Measurements from ENCODE around the gene MAP7.

The MAP7 gene

DNA sequence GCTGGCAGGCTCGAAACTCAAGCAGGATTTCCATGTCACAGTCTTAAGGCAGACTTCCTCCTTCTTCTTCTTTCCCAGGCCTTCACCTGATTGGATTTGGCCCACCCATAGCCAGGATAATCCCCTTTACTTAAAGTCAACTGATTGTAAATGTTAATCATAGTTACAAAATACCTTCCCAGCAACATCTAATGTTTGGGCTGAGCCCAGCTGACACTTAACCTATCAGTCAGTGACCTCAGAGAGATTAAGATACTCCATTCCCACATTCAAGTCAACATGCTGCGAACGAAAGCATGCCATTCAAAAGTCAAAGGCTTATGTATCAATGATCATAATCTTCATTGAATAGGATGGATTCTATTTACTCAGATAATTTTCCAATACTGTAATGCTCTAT is 16.0 kb downstream of the MAP7 start:
- no peak for DNase-seq (ENCODE audit: low spot score)
- TF ChIP-seq, protein P1, sequence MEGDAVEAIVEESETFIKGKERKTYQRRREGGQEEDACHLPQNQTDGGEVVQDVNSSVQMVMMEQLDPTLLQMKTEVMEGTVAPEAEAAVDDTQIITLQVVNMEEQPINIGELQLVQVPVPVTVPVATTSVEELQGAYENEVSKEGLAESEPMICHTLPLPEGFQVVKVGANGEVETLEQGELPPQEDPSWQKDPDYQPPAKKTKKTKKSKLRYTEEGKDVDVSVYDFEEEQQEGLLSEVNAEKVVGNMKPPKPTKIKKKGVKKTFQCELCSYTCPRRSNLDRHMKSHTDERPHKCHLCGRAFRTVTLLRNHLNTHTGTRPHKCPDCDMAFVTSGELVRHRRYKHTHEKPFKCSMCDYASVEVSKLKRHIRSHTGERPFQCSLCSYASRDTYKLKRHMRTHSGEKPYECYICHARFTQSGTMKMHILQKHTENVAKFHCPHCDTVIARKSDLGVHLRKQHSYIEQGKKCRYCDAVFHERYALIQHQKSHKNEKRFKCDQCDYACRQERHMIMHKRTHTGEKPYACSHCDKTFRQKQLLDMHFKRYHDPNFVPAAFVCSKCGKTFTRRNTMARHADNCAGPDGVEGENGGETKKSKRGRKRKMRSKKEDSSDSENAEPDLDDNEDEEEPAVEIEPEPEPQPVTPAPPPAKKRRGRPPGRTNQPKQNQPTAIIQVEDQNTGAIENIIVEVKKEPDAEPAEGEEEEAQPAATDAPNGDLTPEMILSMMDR (IDR thresholded peaks at IDR 0.05; ENCODE audit: extremely low read depth, insufficient read depth, missing control alignments): no peak
- in situ Hi-C loops (cut with MboI; ENCODE audit: low pct_unique_long_range_greater_than_20kb, low sequenced_read_pairs, unreplicated experiment): no loop called here

DNA sequence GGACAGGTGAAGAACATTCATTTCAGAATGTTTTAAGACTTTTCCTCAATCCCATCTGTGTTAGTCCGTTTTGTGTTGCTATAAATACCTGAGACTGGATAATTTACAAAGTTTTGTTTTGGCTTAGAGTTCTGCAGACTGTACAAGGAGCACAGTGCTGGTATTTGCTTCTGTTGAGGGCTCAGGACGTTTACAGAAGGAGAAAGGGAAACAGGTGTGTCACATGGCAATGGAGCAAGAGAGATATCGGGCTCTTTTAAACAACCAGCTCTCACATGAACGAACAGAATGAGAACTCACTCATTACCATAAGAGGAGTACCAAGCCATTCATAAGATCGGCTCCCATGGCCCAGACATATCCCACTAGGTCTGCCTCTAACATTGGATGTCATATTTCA is 16.7 kb downstream of the MAP7 start:
- TF ChIP-seq, protein P1 (IDR thresholded peaks at IDR 0.05; ENCODE audit: extremely low read depth, insufficient read depth, missing control alignments): no peak
- no peak for DNase-seq (ENCODE audit: low spot score)
- in situ Hi-C loops (cut with MboI; ENCODE audit: low pct_unique_long_range_greater_than_20kb, low sequenced_read_pairs, unreplicated experiment): no loop called here

- TF ChIP-seq, protein P1 (IDR thresholded peaks at IDR 0.05; ENCODE audit: extremely low read depth, insufficient read depth, missing control alignments): no peak
- no peak for DNase-seq (ENCODE audit: low spot score)
- in situ Hi-C loops (cut with MboI; ENCODE audit: low pct_unique_long_range_greater_than_20kb, low sequenced_read_pairs, unreplicated experiment): no loop called here
Observed at GRCh38 chr6:136532030-136532429, 18.2 kb downstream of the MAP7 start.

DNA sequence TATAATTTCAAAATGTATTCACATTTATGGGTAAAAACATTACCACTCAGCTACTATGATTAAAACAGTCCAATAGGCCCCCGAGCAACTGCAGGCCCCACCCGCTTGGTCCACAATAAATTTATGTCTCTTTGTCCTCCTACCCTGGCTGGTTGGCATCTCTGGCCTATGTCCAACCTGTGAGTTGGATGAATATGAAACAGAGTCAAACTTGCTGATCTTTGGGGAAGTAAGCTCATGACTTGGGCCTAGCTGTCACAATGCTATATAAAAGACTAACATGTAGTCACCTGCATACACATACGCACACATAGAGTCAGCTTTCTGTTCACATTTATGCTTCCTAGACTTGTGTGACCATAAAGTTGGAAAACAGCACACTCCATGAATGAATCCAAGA is 20.5 kb downstream of the MAP7 start:
- no peak for DNase-seq (ENCODE audit: low spot score)
- in situ Hi-C loops (cut with MboI; ENCODE audit: low pct_unique_long_range_greater_than_20kb, low sequenced_read_pairs, unreplicated experiment): no loop called here
- TF ChIP-seq, protein P1 (IDR thresholded peaks at IDR 0.05; ENCODE audit: extremely low read depth, insufficient read depth, missing control alignments): no peak

GRCh38 chr6:136528477-136528876 is 21.7 kb downstream of the MAP7 start:
- no peak for DNase-seq (ENCODE audit: low spot score)
- in situ Hi-C loops (cut with MboI; ENCODE audit: low pct_unique_long_range_greater_than_20kb, low sequenced_read_pairs, unreplicated experiment): no loop called here
- TF ChIP-seq, protein P1 (IDR thresholded peaks at IDR 0.05; ENCODE audit: extremely low read depth, insufficient read depth, missing control alignments): no peak

DNA sequence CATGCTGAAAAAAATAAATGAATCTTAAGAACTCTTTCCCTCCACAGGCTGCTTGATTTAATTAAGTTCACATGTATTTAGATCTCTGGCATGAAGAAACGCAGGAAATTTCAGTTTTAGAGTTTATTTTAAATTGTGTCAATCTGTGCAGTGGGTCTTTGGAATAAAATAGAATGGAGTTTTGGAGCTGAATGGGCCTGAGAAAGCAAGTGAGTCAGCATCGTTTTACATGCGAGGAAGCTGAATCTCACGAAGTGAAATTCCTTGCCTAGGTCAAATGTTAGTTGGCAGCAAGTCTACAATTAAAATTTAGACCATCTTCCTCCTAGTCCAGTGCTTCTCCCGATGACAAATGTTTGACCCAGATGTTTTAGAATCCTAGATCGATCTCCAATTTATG is 22.4 kb downstream of the MAP7 start:
- DNase-seq (ENCODE audit: low spot score): no peak
- in situ Hi-C loops (cut with MboI; ENCODE audit: low pct_unique_long_range_greater_than_20kb, low sequenced_read_pairs, unreplicated experiment): no loop called here
- TF ChIP-seq, protein P1 (IDR thresholded peaks at IDR 0.05; ENCODE audit: extremely low read depth, insufficient read depth, missing control alignments): no peak

DNA sequence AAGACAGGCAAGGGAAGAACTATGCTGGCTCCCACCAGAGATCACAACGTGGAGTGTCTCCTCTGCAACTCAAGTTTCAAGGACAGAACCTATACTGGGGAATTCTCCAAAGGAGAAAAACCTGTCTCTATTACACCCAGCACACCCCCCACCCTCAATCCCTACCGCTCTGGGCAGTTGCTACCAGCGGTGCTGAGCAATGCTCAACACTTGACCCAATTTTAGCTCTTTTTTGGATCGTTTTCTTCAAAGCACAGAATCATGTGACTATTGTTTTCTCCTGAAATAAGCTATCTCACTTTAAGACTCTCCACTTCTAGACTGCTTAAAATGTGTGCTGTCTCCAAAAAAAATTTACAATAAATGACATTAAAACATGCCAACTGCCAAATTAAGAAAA is 23.3 kb downstream of the MAP7 start:
- DNase-seq (ENCODE audit: low spot score): no peak
- TF ChIP-seq, protein P1 (IDR thresholded peaks at IDR 0.05; ENCODE audit: extremely low read depth, insufficient read depth, missing control alignments): no peak
- in situ Hi-C loops (cut with MboI; ENCODE audit: low pct_unique_long_range_greater_than_20kb, low sequenced_read_pairs, unreplicated experiment): no loop called here

All from GM13977 (cell line).